22Rv1 (cell line): ENCODE results near the gene PTPRC.

Source experiments
- H3K27ac ChIP-seq: fragments of 450-650 bp; 2 replicates; pipeline ENCODE4 v1.5.1; 2017
- CTCF ChIP-seq: fragments of 450-650 bp; IDR thresholded peaks from 2 replicates; pipeline ENCODE4 v1.5.1; 2017; ENCODE audit warnings: mild to moderate bottlenecking
- ZFX ChIP-seq: fragments of 450-650 bp; IDR thresholded peaks from 2 replicates; pipeline ENCODE4 v1.6.1; 2017; ENCODE audit warnings: antibody characterized with exemption, borderline replicate concordance

The PTPRC gene

GRCh38 chr1:198610362-198610761, 28.5 kb upstream of the PTPRC start:
- H3K27ac ChIP-seq, result no peak overlapping the region
- TF ChIP-seq CTCF (no peak), ZFX (no peak)

- H3K27ac ChIP-seq, result no peak overlapping the region
- TF ChIP-seq CTCF (no peak), ZFX (no peak)
Measured at GRCh38 chr1:198611219-198611618, 27.6 kb upstream of the PTPRC start.

GRCh38 chr1:198612471-198613260, 26.2 kb upstream of the PTPRC start:
- no peak overlapping the region for H3K27ac ChIP-seq
- TF ChIP-seq CTCF, result no peak
- no peak for TF ChIP-seq ZFX

- TF ChIP-seq CTCF (no peak), ZFX (no peak)
Measured at GRCh38 chr1:198617406-198617805, 21.4 kb upstream of the PTPRC start.

GRCh38 chr1:198619375-198620140, 19.3 kb upstream of the PTPRC start:
- TF ChIP-seq CTCF, result no peak
- TF ChIP-seq ZFX, result no peak
- no peak overlapping the region for H3K27ac ChIP-seq

More at GRCh38 chr1:198617406-198617805, 21.4 kb upstream of the PTPRC start:
- H3K27ac ChIP-seq, result no peak overlapping the region

- no peak for TF ChIP-seq ZFX
- no peak for TF ChIP-seq CTCF
- no peak overlapping the region for H3K27ac ChIP-seq
Measured at GRCh38 chr1:198620218-198620617, 18.6 kb upstream of the PTPRC start.
